NCI-H2107 (cell line): ENCODE results near the gene IFIT2.
"Not testable (repeated sequence)": the region's sequence is repeated elsewhere in the genome, so short reads cannot be mapped to it uniquely, and the experiment has no call there.

Experiments
- DNase-seq: peaks from one replicate; lab custom pipeline; 2025; lab: John Stamatoyannopoulos, UW

The IFIT2 gene

DNA sequence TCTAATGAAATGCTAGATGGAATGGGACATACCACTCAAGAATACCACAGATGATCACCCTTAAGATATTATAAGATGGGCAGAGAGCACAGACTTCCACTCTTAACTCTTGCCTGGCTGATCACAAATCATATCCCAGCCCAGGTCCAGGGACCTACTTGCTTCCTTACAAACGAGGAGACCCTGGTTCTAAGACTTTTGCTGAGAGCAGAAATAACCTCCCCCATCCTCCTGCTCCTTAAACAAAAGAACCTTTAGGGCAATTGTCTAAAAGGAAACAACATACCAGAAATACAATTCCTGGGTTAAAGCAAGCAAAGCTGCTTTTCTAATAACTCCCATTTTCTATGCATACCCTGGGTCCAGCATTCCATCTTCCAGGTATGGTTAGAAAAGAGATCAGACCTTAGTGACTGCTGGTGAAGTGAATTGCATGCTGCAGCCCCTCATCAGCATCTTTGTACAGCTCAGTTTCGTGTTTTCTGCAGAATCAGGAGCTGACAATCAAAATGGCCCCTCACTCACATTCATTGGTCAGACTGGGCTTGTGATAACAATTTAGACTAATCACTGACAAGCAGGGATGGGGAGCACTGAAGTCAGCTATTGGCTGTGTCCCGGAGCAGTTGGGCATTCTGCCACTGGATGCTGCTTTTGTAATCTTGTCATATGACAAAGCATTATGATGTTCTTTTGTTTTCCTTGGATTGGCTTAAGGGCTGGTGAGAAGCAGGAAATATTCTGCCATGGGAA lies 40.5 kb downstream of the IFIT2 start:
- no peak for DNase-seq

DNA sequence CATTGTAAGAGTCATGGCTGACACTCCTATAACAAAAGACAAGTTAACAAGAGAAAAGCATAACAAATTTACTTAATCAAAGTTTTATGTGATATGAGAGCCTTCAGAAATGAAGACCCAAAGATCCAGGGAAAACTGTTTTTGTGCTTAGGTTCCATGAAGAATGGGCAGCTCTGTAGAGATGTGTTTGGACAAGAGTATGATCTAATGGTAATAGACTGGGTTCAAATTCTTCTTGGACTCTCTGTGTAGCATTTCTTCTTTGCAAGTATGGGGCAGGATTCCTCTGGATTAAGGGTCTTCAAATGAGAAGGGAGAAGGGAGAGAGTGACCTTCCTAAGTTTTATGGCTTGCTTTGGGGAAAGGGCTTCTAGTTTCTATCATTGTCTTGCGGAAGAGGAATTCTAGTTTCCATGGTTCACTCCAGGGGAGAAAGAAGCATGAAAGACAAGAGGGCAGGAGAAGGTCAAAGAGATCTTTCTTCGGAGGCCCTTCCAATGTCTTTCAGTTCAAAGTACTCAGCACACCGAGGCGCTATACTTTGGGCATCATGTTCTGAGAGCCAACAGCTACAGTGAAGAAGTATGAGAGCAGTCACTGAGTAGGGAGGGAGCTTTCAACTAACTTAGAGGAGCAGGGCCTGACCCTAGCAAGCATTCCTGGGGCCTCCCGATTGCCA lies 41.4 kb downstream of the IFIT2 start:
- DNase-seq: no peak

DNA sequence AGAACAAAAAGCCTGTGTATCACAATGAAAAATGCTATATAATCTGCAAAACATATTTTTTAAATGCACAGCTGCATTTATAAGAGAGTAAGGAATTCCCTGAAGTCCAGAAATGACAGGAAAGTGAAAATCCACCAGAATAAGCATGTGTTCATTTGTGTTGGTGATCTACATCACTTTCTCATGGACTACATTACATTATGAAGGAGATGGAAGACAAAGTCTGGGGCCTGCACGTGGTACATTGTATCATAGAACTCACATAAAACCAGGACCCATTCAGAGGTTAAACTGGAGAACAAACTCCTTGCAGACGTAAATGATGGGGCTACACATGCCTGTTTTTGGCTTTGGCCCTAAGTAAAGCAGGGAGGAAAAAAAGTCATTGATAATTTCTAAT lies 42.3 kb downstream of the IFIT2 start:
- no peak for DNase-seq

DNA sequence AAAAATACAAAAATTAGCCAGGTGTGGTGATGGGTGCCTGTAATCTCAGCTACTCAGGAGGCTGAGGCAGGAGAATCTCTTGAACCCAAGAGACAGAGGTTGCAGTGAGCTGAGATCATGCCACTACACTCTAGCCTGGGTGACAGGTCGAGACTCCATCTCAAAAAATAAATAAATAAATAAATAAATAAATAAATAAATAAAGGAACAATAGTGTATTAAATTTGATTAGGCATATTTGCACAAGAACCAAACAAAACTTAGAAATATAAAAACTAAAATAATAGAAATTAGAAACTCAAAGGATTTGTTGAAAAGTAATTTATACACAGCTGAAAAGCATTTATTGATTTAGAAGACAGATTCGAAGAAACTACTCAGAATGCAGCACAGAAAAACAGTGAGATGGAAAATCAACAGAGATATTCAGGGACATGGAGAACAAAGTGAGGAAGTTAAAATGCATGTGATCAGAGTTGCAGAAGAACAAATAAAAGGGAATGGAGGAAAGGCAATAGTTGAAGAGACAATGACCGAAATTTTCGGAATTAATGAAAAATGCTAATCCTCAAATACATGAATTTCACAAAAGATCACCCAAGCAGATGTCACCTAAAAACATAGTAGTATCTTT lies 43.6 kb downstream of the IFIT2 start:
- no peak for DNase-seq

DNA sequence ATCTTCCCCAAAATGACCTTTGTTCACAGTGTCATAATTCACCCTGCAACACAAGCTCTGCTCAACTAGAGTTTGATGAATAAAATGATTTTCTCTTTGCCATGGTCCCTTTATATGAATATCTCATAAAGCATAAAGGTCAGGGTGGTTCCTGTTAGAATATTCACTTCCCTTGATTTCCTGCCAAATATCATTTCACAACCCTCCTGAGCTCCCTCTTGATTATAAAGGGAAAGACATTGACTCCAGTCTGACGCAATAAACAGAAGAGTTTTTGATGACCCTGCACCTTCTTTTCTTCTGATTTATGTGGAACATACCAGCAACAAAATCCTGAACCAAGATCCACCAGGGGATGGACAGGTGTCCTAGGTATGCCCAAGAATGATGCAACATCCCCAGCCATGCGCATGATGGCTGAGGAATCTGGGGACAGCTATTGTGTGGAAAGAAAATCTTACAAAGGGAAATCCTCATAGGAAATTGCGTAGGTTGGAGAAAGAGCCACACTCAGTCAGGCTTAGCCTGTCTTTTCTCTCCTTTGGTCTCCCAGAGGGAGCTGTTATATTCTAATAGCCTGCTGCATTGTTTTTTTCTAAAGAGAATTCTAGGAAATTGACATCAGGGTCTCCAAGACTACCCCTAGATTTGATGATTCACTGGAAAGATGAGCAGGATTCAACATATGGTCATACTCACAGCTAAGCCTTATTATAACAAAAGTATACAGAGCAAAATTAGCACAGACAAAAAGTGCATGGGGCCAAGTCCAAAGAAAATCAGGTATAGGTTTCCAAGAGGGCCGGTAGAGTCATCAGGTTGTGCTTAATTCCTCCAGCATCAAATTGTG lies 44.8 kb downstream of the IFIT2 start:
- no peak for DNase-seq

DNA sequence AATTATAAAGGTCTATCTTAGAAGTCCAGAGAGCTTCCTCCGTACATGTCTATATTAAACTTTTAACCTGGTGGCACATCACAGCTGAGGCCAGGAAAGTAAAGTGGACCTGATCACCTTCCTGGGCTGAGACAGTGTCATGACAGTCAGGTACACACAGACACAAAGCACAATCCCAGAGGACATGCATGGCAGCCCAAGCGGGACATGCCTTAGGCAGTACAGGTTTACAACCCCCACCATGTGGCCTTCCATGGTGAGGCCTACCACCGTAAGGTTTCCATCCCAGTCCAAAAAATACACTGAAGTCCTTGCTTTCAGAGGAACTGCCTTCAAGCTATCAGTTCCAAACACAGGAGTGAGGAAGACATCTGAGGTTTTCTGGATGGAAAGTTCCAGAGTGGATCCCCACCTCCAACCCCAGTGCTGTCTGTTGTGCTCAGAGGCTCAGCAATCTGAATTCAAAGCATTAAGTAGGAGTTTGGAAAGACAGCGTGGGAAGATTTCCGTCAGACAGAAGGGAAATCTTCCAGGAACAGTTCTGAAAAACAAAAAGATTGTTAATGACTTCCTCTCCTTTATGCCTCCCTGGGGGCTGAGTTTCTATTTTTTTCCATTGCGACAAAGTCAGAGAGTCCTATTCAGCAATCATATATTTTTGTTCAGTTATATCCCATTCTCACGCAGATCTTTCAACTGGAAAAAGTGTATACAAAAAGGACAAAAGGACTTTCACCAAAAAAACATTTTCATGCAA lies 46.0 kb downstream of the IFIT2 start:
- no peak for DNase-seq

DNA sequence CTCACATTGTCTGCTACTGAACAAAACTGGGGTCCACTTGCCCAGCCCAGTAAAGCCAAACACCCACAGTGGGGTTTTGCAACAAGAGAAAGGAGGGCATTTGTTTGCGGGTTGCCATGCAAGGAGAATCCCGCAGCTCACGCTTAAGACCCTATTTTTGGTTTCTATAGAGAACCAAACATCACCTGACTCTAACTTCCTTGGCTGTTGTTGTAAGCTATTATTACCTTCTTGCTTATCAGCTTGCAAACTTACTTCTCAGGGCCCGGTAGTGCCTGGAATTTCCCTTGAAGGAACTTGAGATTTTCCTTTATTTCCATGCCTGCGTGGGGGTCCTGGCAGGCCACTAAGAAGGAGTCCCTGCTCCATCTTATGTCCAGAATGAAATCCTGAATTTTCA lies 46.6 kb downstream of the IFIT2 start:
- DNase-seq: no peak

DNA sequence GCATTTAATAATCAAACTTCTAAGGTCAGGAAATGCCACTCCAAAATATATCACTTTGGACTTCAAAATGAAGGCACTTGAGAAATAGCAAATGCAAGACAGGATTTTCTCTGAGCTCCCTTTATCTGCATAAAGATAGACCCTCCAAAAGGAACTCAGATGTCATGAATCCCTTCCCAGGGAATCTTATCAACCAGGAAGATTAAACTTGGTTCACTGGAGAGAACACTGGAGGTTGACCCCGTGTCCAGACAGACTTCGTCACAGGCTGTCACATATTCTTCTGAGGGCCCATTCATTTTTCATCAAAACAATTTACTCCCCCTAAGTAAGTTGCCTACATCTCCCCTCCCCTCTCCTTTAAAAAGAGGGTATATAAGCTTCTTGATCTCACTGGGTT lies 47.1 kb downstream of the IFIT2 start:
- no peak for DNase-seq

DNA sequence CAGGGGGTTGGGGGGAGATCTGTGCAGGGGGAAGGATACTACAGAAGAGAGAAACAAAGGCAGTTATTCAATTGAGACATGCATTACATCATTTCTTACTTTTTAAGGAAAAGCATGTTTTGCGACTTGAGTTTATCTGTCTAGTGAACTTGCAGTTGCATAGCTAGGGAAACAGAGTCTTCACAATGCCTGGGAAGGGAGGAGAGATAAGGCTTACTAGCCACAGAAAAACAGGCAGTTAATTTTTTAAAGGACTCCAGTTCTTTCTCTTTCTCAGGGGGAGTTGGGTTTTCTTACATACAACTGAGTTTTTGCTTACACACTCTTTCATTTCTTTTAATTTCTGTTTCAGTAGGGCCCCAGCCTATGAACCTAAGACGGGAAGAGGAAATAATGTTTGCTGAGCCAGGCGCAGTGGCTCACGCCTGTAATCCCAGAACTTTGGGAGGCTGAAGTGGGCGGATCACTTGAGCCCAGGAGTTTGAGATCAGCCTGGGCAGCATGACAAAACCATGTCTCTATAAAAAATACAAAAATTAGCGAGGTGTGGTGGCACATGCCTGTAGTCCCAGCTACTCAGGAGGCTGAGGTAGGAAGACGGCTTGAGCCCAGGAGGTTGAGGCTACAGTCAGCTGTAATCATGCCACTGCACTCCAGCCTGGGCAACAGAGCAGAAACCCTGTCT lies 48.9 kb downstream of the IFIT2 start:
- not testable (repeated sequence) for DNase-seq

DNA sequence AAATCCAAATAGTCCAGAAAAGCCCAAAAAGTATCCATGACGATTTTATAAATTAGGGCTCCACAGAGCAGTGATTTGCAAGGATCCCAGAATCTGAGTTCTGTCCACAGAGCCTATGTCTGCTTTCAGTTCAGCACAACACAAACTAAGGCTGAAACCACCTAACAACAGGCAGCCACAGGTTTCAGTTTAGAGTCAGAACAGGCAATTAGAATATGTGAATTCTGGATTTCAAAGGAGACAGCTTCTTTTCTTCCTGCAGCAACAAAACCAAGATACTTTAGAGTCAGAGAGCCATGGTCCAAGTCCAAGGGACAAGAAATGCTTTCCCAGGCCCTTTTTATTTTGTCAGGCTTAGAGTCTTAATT lies 49.5 kb downstream of the IFIT2 start:
- no peak for DNase-seq

DNA sequence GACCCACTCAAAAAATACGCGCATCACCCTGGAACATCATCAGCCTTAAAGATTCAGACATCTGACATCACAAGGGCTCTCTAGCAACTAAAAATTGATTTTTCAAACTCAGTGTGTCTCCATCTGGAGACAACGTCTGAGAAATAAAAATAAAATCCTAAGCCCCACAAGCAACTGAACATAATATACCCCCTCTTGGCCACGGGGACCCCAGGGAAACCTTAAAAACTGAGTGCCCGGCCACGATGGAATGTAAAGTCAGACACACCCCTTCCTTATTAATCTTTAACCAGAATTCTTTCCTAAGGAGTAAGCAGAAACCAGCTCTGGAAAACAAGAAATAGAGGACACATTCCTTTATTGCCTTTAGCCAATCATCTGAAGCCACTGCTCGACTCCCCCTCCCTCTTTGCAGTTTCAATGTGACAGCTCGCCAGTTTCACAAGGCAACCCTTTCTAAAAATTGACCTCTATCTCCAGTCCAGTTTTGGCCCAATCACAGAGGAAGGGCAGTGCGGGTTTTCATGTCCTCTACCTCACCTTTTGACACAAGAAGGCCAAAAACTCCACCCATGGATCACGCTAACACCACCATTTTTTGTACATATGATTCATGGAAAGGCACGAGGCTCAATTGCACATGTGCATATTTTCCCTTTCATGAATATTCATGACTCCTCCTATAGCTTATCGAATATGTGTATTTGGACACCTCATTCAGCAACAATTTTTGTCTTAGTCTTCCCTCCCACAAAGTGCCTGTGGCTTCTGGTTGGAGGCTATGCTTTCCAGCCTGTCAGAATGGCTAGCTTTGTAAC lies 50.1 kb downstream of the IFIT2 start:
- DNase-seq: no peak

DNA sequence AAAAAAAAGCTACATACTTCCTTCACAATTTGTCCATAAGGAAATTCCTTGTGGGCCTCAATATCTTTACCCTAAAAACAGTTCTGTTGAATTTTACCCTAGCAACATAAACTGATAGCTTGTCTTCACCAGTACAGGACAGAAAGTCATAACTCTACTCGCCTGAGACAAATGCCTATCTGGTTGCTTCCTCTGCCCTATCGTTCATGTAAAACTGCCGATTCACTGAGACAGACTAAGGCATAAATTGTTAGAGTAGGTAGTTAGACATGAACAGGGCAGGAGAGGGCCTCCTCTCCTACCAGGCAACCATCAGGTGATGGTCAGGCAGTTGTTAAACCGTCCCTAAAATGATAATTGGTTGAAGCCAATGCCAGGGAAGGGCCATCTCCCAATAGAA lies 51.0 kb downstream of the IFIT2 start:
- no peak for DNase-seq

DNA sequence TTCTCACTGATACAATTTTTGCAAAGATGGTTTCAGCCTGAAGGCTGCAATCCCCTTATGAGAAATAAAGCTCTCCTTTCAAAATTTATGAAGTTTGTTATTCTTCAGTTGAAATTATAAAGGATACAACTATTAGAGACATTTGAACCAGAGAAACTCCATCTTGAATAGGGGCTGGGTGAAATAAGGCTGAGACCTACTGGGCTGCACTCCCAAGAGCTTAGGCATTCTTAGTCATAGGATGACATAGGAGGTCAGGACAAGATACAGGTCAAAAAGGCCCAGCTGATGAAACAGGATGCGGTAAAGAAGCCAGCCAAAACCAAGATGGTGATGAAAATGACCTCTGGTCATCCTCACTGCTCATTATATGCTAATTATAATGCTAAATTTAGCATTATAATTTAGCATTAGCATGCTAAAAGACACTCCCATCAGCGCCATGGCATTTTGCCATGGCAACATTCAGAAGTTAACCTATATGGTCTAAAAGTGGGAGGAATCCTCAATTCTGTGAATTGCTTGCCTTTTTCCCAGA lies 53.6 kb downstream of the IFIT2 start:
- no peak for DNase-seq

DNA sequence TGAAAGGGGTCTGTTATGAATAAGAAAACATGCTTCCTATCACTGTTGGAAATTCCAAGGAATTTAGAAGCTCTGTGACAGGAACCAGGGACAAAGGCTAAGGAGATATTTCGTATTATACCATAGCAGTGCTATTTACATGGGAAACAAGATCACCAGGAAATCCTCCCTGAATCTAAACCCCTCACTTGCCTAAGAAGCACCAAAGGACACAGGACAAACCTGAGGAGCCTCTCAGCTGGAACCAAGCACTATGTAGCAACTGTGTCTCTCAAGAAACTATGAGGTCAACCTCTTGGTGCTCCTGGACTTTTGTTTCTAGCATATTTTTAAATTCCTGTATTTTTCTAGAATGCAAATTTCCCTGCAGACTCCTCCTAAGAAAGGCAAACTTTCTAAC lies 55.2 kb downstream of the IFIT2 start:
- DNase-seq: no peak

DNA sequence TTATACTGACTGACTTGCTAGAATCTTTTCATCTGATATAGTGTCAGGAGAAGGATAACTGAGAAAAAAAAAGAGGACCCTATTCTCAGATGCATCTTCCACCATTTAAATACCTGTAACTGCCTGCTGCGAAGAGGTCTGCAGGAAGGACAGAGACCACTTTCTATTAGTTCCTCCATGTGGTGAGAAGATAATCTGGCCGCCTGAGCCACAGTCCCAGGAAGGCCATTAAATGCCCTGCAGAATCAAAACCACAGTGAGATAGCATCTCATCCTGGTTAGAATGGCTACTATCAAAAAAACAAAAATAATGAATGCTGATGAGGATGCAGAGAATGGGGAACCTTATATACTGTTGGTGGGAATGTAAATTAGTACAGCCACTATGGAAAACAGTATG lies 56.1 kb downstream of the IFIT2 start:
- DNase-seq: no peak
